Sigmoid colon (tissue), 7 donors: ENCODE measurements around the gene MLF2. TPM values are rescaled to one million over a fixed set of nuclear protein-coding genes. Genes with fewer than 3 reads are reported as not detected.

ENCODE experiments used
- DNase-seq: peaks from one replicate; pipeline ENCODE4 v3.0.0-alpha.2; 2019
- H3K27ac ChIP-seq, 4 donors: fragments of 200-600 bp; sonication (generic); one replicate each; pipeline ENCODE4 v1.5.1; 2016 to 2019; ENCODE audit warnings: mild to moderate bottlenecking in 1 of 4
- H3K27me3 ChIP-seq, 3 donors: fragments of 200-600 bp; sonication (generic); one replicate each; pipeline ENCODE4 v1.5.1; 2019; ENCODE audit warnings: mild to moderate bottlenecking in 1 of 3
- H3K36me3 ChIP-seq, 4 donors: fragments of 200-600 bp; sonication (generic); one replicate each; pipeline ENCODE4 v1.5.1; 2016 to 2019
- H3K4me1 ChIP-seq, 4 donors: fragments of 200-600 bp; sonication (generic); one replicate each; pipeline ENCODE4 v1.5.1; 2017 to 2019
- H3K4me3 ChIP-seq, 4 donors: fragments of 200-600 bp; sonication (generic); one replicate each; pipeline ENCODE4 v1.5.1; 2017 to 2019; ENCODE audit warnings: mild to moderate bottlenecking in 2 of 4, moderate library complexity in 1 of 4
- H3K9me3 ChIP-seq, 4 donors: fragments of 200-600 bp in 3 of 4; sonication (generic) in 3 of 4; one replicate each; pipeline versions ENCODE4 v1.5.1 to v1.6.1; 2013 to 2019
- CTCF ChIP-seq, 4 experiments: fragments of 450-650 bp in 3 of 4; fragments of 200-600 bp in 1 of 4; IDR thresholded peaks; one replicate each; pipeline ENCODE4 v1.5.1; 2016 to 2019; ENCODE audit warnings: antibody characterized with exemption in 4 of 4, mild to moderate bottlenecking in 3 of 4, moderate library complexity in 2 of 4
- EP300 ChIP-seq, 4 donors: sonication (generic); formaldehyde crosslinking; IDR thresholded peaks; one replicate each; pipeline ENCODE4 v1.6.1; 2017; ENCODE audit warnings: antibody characterized with exemption in 4 of 4
- POLR2A ChIP-seq, 2 donors: fragments of 450-650 bp; IDR thresholded peaks; one replicate each; pipeline ENCODE4 v1.6.1; 2016; ENCODE audit warnings: antibody characterized with exemption in 2 of 2, mild to moderate bottlenecking in 2 of 2, moderate library complexity in 2 of 2
- POLR2AphosphoS5 ChIP-seq, 4 donors: sonication (generic); formaldehyde crosslinking; IDR thresholded peaks; one replicate each; pipeline ENCODE4 v1.6.1; 2017; ENCODE audit warnings: antibody characterized with exemption in 4 of 4
- WGBS, 2 donors: extraction: QIAGEN DNeasy Blood & Tissue Kit; methylation state at CpG; one replicate each; pipeline ENCODE4 v1.1.7; 2013; 5-methylcytosine and 5-hydroxymethylcytosine counted together
- intact Hi-C: fragments of 100-400 bp; cut with DNase I; formaldehyde crosslinking; loops from one replicate; pipeline ENCODE4 v1.15.1; 2023
- polyA plus RNA-seq, 3 donors: library from polyadenylated mRNA; stranded (reverse); fragments of 200-250 nt; gene quantifications; one replicate each; pipeline ENCODE4 v1.2.3, GENCODE V29; 2013
- total RNA-seq, 4 donors: library from RNA; depleted of rRNA; stranded (reverse); fragments of >200 nt; gene quantifications; one replicate each; pipeline ENCODE4 v1.1.0, GENCODE V29; 2016
- donor health status: healthy with polysubstance abuse.
- donor health status: Bipolar disorder and iron deficiency.
- donor health status: healthy.

MLF2 gene
- total and polyA plus RNA-seq, 7 donors: 148 to 220 (median 159) TPM

- Histone ChIP-seq H3K36me3 (no peaks in the 10 kb centered on the region), H3K27me3 (no peaks in the 10 kb centered on the region), H3K4me1 (peaks cover 0 to 28% (median 22%) of the 10 kb centered on the region in 4 donors), H3K27ac (peak overlapping the region; percentile 84 to 89 (median 88)), H3K4me3 (peak overlapping the region; percentile 12 to 50 (median 46)), H3K9me3 (no peaks in the 10 kb centered on the region)
- WGBS, 2 donors: 4 to 7% methylated on average over 35 of the region's 35 CpGs
- peak; percentile 98 for DNase-seq
- peak in 1 of 4 donors; percentile 47 for TF ChIP-seq EP300 (IDR thresholded peaks at IDR 0.05)
- TF ChIP-seq POLR2A (IDR thresholded peaks at IDR 0.05): no peak
- TF ChIP-seq POLR2AphosphoS5 (IDR thresholded peaks at IDR 0.05): peak; percentile 45 to 65 (median 62)
- TF ChIP-seq CTCF (IDR thresholded peaks at IDR 0.05): peak; percentile 93 to 99 (median 96)
- intact Hi-C loops: loop anchor here (1.0 to 5.0 kb wide), 5 partner anchors 26 to 164 kb away; partner anchors contain the start of genes MLF2 and ZNF384
Measured at GRCh38 chr12:6778574-6779550, 25.9 kb upstream of the MLF2 start.

GRCh38 chr12:6778217-6778573 is 25.3 kb upstream of the MLF2 start:
- intact Hi-C loops: loop anchor here (2.0 to 5.0 kb wide), 3 partner anchors 47 to 163 kb away; partner anchors contain the start of gene ZNF384
- peak overlapping the region; percentile 12 to 50 (median 46) for H3K4me3 ChIP-seq
- peak; percentile 91 for DNase-seq
- peak overlapping the region; percentile 84 to 89 (median 88) for H3K27ac ChIP-seq
- H3K27me3 ChIP-seq: no peaks in the 10 kb centered on the region
- H3K36me3 ChIP-seq: no peaks in the 10 kb centered on the region
- no peak for TF ChIP-seq CTCF (IDR thresholded peaks at IDR 0.05)
- TF ChIP-seq EP300 (IDR thresholded peaks at IDR 0.05): no peak
- TF ChIP-seq POLR2AphosphoS5 (IDR thresholded peaks at IDR 0.05): no peak
- TF ChIP-seq POLR2A (IDR thresholded peaks at IDR 0.05): no peak
- peaks cover 0 to 34% (median 28%) of the 10 kb centered on the region in 4 donors for H3K4me1 ChIP-seq
- no peaks in the 10 kb centered on the region for H3K9me3 ChIP-seq
- 58 to 61% methylated on average over 14 of the region's 14 CpGs for WGBS, 2 donors

GRCh38 chr12:6777386-6777785 is 24.4 kb upstream of the MLF2 start:
- TF ChIP-seq EP300 (IDR thresholded peaks at IDR 0.05): no peak
- TF ChIP-seq POLR2AphosphoS5 (IDR thresholded peaks at IDR 0.05): no peak
- Histone ChIP-seq H3K4me3 (no peak overlapping the region), H3K27me3 (no peaks in the 10 kb centered on the region), H3K9me3 (no peaks in the 10 kb centered on the region), H3K4me1 (peaks cover 0 to 42% (median 37%) of the 10 kb centered on the region in 4 donors), H3K27ac (peak overlapping the region; percentile 84 to 89 (median 88)), H3K36me3 (no peaks in the 10 kb centered on the region)
- WGBS, 2 donors: 91 to 96% methylated on average over 5 of the region's 5 CpGs
- DNase-seq: no peak
- intact Hi-C loops: loop anchor here (5.0 kb wide), 1 partner anchor 90 kb away; the partner anchor contains the start of gene ZNF384

GRCh38 chr12:6775185-6776174 is 22.5 kb upstream of the MLF2 start:
- TF ChIP-seq POLR2A (IDR thresholded peaks at IDR 0.05): no peak
- TF ChIP-seq EP300 (IDR thresholded peaks at IDR 0.05): no peak
- WGBS, 2 donors: 38 to 69% methylated on average over 16 of the region's 16 CpGs
- H3K4me1 ChIP-seq: peaks cover 0 to 61% (median 56%) of the 10 kb centered on the region in 4 donors
- no peak overlapping the region for H3K4me3 ChIP-seq
- DNase-seq: no peak
- no peak overlapping the region for H3K27ac ChIP-seq
- no peaks in the 10 kb centered on the region for H3K27me3 ChIP-seq
- no peaks in the 10 kb centered on the region for H3K9me3 ChIP-seq
- H3K36me3 ChIP-seq: peaks cover 0 to 11% (median under 1%) of the 10 kb centered on the region in 4 donors
- intact Hi-C loops: loop anchor here (5.0 kb wide), 1 partner anchor 88 kb away; the partner anchor contains the start of gene ZNF384

GRCh38 chr12:6774499-6775062 is 21.6 kb upstream of the MLF2 start:
- H3K27ac ChIP-seq: no peak overlapping the region
- 75 to 88% methylated on average over 15 of the region's 15 CpGs for WGBS, 2 donors
- intact Hi-C loops: loop anchor here (5.0 kb wide), 1 partner anchor 87 kb away; the partner anchor contains the start of gene ZNF384
- H3K36me3 ChIP-seq: peaks cover 0 to 20% (median 6%) of the 10 kb centered on the region in 4 donors
- H3K4me1 ChIP-seq: peaks cover 0 to 70% (median 65%) of the 10 kb centered on the region in 4 donors
- no peaks in the 10 kb centered on the region for H3K27me3 ChIP-seq
- no peaks in the 10 kb centered on the region for H3K9me3 ChIP-seq
- no peak for DNase-seq
- TF ChIP-seq POLR2A (IDR thresholded peaks at IDR 0.05): no peak
- TF ChIP-seq POLR2AphosphoS5 (IDR thresholded peaks at IDR 0.05): no peak
- no peak for TF ChIP-seq CTCF (IDR thresholded peaks at IDR 0.05)
- TF ChIP-seq EP300 (IDR thresholded peaks at IDR 0.05): no peak
- H3K4me3 ChIP-seq: no peak overlapping the region
